Measurements from ENCODE around the gene GAA. TPM values are rescaled to one million over a fixed set of nuclear protein-coding genes. Genes with fewer than 3 reads are reported as not detected.

Gene GAA
- total RNA-seq, 1 donor from 2014 or later, result 15.2 TPM

GRCh38 chr17:80163336-80163735, 62.0 kb downstream of the GAA start:
- H3K4me1 Mint-ChIP-seq, result peaks cover 23% of the 10 kb centered on the region
- H2AFZ ChIP-seq (replicated peaks), result no peak overlapping the region
- H3K27me3 ChIP-seq, result no peaks in the 10 kb centered on the region
- no peaks in the 10 kb centered on the region for H3K36me3 ChIP-seq
- peaks cover 2% of the 10 kb centered on the region for H3K9me3 Mint-ChIP-seq
- no peaks in the 10 kb centered on the region for H3K79me2 ChIP-seq (ENCODE audit: low read depth)
- no peak overlapping the region for H3K27ac ChIP-seq
- H3K9me3 ChIP-seq (ENCODE audit: low read depth), result no peaks in the 10 kb centered on the region
- H3K4me2 ChIP-seq, result no peak overlapping the region
- H3K27me3 Mint-ChIP-seq (ENCODE audit: insufficient read depth, low read depth), result peaks cover 5% of the 10 kb centered on the region
- H3K27ac Mint-ChIP-seq, result no peak overlapping the region
- no peak for DNase-seq (ENCODE audit: low spot score)
- TF ChIP-seq EZH2phosphoT487 (IDR thresholded peaks at IDR 0.05), result no peak
- no peaks in the 10 kb centered on the region for H4K20me1 ChIP-seq (ENCODE audit: low read depth)
- no peak overlapping the region for H3K4me3 ChIP-seq
- no peak overlapping the region for H3K9ac ChIP-seq
- H3K4me1 ChIP-seq, result peaks cover 20% of the 10 kb centered on the region
- H3K36me3 Mint-ChIP-seq, result no peaks in the 10 kb centered on the region
- H3F3A ChIP-seq (ENCODE audit: low read depth), result peaks cover 23% of the 10 kb centered on the region
- H3K4me3 Mint-ChIP-seq, result no peak overlapping the region

DNA sequence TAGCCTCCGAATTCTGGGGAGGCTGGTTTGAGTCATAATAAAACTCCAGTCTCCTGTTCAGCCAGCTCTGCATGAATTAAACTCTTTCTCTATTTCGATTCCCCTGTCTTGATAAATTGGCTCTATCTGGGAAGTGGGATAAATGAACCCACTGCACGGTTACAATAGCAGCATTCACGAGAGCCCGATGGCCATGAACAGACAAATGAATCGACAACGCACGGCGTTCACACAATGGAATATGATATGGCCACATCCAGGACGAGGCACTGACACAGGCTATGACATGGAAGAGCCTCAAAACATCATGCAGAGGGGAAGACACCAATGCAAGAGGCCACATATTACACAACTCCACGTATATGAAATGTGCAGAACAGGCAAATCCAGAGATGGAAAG, 62.8 kb downstream of the GAA start:
- TF ChIP-seq EZH2 (IDR thresholded peaks at IDR 0.05) (no peak), EZH2phosphoT487 (IDR thresholded peaks at IDR 0.05) (no peak)
- TF ChIP-seq, protein P1, sequence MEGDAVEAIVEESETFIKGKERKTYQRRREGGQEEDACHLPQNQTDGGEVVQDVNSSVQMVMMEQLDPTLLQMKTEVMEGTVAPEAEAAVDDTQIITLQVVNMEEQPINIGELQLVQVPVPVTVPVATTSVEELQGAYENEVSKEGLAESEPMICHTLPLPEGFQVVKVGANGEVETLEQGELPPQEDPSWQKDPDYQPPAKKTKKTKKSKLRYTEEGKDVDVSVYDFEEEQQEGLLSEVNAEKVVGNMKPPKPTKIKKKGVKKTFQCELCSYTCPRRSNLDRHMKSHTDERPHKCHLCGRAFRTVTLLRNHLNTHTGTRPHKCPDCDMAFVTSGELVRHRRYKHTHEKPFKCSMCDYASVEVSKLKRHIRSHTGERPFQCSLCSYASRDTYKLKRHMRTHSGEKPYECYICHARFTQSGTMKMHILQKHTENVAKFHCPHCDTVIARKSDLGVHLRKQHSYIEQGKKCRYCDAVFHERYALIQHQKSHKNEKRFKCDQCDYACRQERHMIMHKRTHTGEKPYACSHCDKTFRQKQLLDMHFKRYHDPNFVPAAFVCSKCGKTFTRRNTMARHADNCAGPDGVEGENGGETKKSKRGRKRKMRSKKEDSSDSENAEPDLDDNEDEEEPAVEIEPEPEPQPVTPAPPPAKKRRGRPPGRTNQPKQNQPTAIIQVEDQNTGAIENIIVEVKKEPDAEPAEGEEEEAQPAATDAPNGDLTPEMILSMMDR (IDR thresholded peaks at IDR 0.05), result no peak
- Histone ChIP-seq H3F3A (ENCODE audit: low read depth) (peaks cover 23% of the 10 kb centered on the region), H3K4me3 (no peak overlapping the region), H3K9me3 (ENCODE audit: low read depth) (no peaks in the 10 kb centered on the region), H3K4me2 (no peak overlapping the region), H3K27me3 (no peaks in the 10 kb centered on the region), H3K4me1 (peaks cover 18% of the 10 kb centered on the region), H4K20me1 (ENCODE audit: low read depth) (no peaks in the 10 kb centered on the region), H3K36me3 (no peaks in the 10 kb centered on the region), H3K79me2 (ENCODE audit: low read depth) (no peaks in the 10 kb centered on the region), H3K27ac (no peak overlapping the region), H2AFZ (replicated peaks) (no peak overlapping the region), H3K9ac (no peak overlapping the region)
- no peak for DNase-seq (ENCODE audit: low spot score)
- H3K9me3 Mint-ChIP-seq, result no peaks in the 10 kb centered on the region
- H3K36me3 Mint-ChIP-seq, result no peaks in the 10 kb centered on the region
- peaks cover 24% of the 10 kb centered on the region for H3K4me1 Mint-ChIP-seq
- H3K4me3 Mint-ChIP-seq, result no peak overlapping the region
- no peak overlapping the region for H3K27ac Mint-ChIP-seq
- peaks cover 5% of the 10 kb centered on the region for H3K27me3 Mint-ChIP-seq (ENCODE audit: insufficient read depth, low read depth)

DNA sequence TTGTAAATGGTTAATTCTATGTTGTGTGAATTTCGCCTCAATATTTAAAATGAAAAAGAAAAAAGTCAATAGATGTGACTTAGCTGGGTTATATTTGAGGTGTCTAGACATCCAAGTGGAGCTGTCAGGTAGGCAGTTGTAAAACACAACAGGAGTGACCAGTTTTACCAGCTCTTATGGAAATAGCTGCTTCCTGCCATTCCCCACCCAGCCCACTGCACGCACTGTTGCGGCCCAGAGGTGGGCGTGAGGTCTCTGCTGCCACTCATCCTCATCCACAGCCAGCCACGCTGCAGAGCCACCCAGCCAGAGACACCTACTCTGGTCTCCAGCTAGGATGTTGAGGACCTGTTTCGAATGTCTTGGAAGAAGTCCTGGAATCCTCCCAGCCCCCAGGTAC, 65.1 kb downstream of the GAA start:
- TF ChIP-seq, protein P1 (IDR thresholded peaks at IDR 0.05), result no peak
- TF ChIP-seq EZH2phosphoT487 (IDR thresholded peaks at IDR 0.05), result no peak
- no peak for TF ChIP-seq EZH2 (IDR thresholded peaks at IDR 0.05)

DNA sequence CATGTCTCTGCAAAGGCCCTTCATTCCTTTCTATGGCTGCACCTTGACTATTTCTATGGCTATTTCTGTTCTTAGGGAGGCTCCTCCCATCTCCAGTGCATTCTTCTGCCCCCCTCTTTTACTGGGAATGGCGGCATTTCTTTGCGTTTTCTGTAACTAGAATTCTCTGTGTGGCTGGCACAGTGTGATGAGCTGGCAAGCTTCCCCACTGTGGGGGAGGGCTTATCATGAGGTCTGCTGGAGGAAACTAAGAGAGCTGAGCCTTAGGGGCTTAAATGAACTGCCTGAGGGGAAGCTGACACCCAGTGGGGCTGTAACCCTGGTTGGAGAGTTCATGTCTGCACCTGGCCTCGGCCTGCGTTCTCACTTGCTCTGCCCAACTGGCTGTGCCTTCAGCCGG, 67.0 kb downstream of the GAA start:
- no peak for TF ChIP-seq EZH2 (IDR thresholded peaks at IDR 0.05)
- TF ChIP-seq, protein P1 (IDR thresholded peaks at IDR 0.05), result no peak
- TF ChIP-seq EZH2phosphoT487 (IDR thresholded peaks at IDR 0.05), result no peak
- H3K27me3 Mint-ChIP-seq (ENCODE audit: insufficient read depth, low read depth), result peaks cover 4% of the 10 kb centered on the region
- DNase-seq (ENCODE audit: low spot score), result no peak
- Histone ChIP-seq H3K4me1 (no peaks in the 10 kb centered on the region), H3K9me3 (ENCODE audit: low read depth) (no peaks in the 10 kb centered on the region), H3K4me2 (no peak overlapping the region), H4K20me1 (ENCODE audit: low read depth) (no peaks in the 10 kb centered on the region), H3K36me3 (no peaks in the 10 kb centered on the region), H3K27me3 (no peaks in the 10 kb centered on the region), H3K9ac (no peak overlapping the region), H3F3A (ENCODE audit: low read depth) (no peaks in the 10 kb centered on the region), H3K4me3 (no peak overlapping the region), H3K79me2 (ENCODE audit: low read depth) (no peaks in the 10 kb centered on the region), H3K27ac (no peak overlapping the region), H2AFZ (replicated peaks) (peak overlapping the region; percentile 44)
- H3K27ac Mint-ChIP-seq, result peak overlapping the region; percentile 88
- no peaks in the 10 kb centered on the region for H3K36me3 Mint-ChIP-seq
- peaks cover 5% of the 10 kb centered on the region for H3K4me1 Mint-ChIP-seq
- no peak overlapping the region for H3K4me3 Mint-ChIP-seq
- no peaks in the 10 kb centered on the region for H3K9me3 Mint-ChIP-seq

More for the DNA sequence above, 65.1 kb downstream of the GAA start:
- Histone ChIP-seq H3K4me3 (no peak overlapping the region), H3K9ac (no peak overlapping the region), H4K20me1 (ENCODE audit: low read depth) (no peaks in the 10 kb centered on the region), H3K27me3 (no peaks in the 10 kb centered on the region), H3F3A (ENCODE audit: low read depth) (peaks cover 6% of the 10 kb centered on the region), H3K36me3 (no peaks in the 10 kb centered on the region), H3K79me2 (ENCODE audit: low read depth) (no peaks in the 10 kb centered on the region), H3K9me3 (ENCODE audit: low read depth) (no peaks in the 10 kb centered on the region), H3K4me2 (no peak overlapping the region), H2AFZ (replicated peaks) (no peak overlapping the region), H3K4me1 (no peaks in the 10 kb centered on the region), H3K27ac (no peak overlapping the region)
- H3K4me3 Mint-ChIP-seq, result no peak overlapping the region
- no peak for DNase-seq (ENCODE audit: low spot score)
- H3K27me3 Mint-ChIP-seq (ENCODE audit: insufficient read depth, low read depth), result peaks cover 2% of the 10 kb centered on the region
- H3K9me3 Mint-ChIP-seq, result no peaks in the 10 kb centered on the region
- H3K4me1 Mint-ChIP-seq, result peaks cover 5% of the 10 kb centered on the region
- H3K36me3 Mint-ChIP-seq, result no peaks in the 10 kb centered on the region
- H3K27ac Mint-ChIP-seq, result no peak overlapping the region
